MM.1S (cell line): ENCODE measurements around the gene IP6K1.

Source experiments
- DNase-seq: peaks from one replicate; pipeline ENCODE4 v3.0.0-alpha.2; 2015
- H2AFZ ChIP-seq: fragments of 300-600 bp; sonication (generic); 2 replicates; pipeline ENCODE4 v1.6.0; 2016; ENCODE audit warnings: antibody characterized with exemption, low read length
- H3F3A ChIP-seq: fragments of 300-600 bp; sonication (generic); 2 replicates; pipeline ENCODE4 v1.6.1; 2016; ENCODE audit warnings: mild to moderate bottlenecking, antibody characterized with exemption, low read length, moderate library complexity, mixed read lengths; ENCODE audit not compliant: insufficient read depth
- H3K27ac ChIP-seq: fragments of 300-600 bp; sonication (generic); 2 replicates; pipeline ENCODE4 v1.5.1; 2016; ENCODE audit warnings: mild to moderate bottlenecking, low read length
- H3K27me3 ChIP-seq: fragments of 300-600 bp; sonication (generic); replicated peaks from 2 replicates; pipeline ENCODE4 v1.6.0; 2016; ENCODE audit warnings: low read length; ENCODE audit not compliant: insufficient read depth
- H3K36me3 ChIP-seq: fragments of 300-600 bp; sonication (generic); replicated peaks from 2 replicates; pipeline ENCODE4 v1.6.1; 2016; ENCODE audit warnings: mild to moderate bottlenecking, low read length, mixed read lengths; ENCODE audit not compliant: insufficient read depth
- H3K4me1 ChIP-seq: fragments of 300-600 bp; sonication (generic); 2 replicates; pipeline ENCODE4 v1.6.1; 2016; ENCODE audit warnings: low read length, mixed read lengths
- H3K4me2 ChIP-seq: fragments of 300-600 bp; sonication (generic); 2 replicates; pipeline ENCODE4 v1.6.0; 2016; ENCODE audit warnings: low read depth, low read length
- H3K4me3 ChIP-seq: fragments of 300-600 bp; sonication (generic); 2 replicates; pipeline ENCODE4 v1.5.1; 2016; ENCODE audit warnings: low read length, mixed read lengths
- H3K79me2 ChIP-seq: fragments of 300-600 bp; sonication (generic); 2 replicates; pipeline ENCODE4 v1.6.1; 2016; ENCODE audit warnings: mixed run types, low read length, mixed read lengths
- H3K9ac ChIP-seq: fragments of 300-600 bp; sonication (generic); 2 replicates; pipeline ENCODE4 v1.6.1; 2016; ENCODE audit warnings: low read length, mixed read lengths
- H3K9me2 ChIP-seq: fragments of 300-600 bp; sonication (generic); replicated peaks from 2 replicates; pipeline ENCODE4 v1.6.1; 2016; ENCODE audit warnings: mild to moderate bottlenecking, low read length, mixed read lengths; ENCODE audit not compliant: insufficient read depth
- H3K9me3 ChIP-seq: fragments of 300-600 bp; sonication (generic); replicated peaks from 2 replicates; pipeline ENCODE4 v1.6.1; 2016; ENCODE audit warnings: mild to moderate bottlenecking, low read length, mixed read lengths; ENCODE audit not compliant: insufficient read depth
- H4K20me1 ChIP-seq: fragments of 300-600 bp; sonication (generic); 2 replicates; pipeline ENCODE4 v1.6.1; 2016; ENCODE audit warnings: mild to moderate bottlenecking, low read length, moderate library complexity, mixed read lengths; ENCODE audit not compliant: insufficient read depth
- CTCF ChIP-seq: fragments of 300-600 bp; sonication (generic); IDR thresholded peaks from 2 replicates; pipeline ENCODE4 v1.5.1; 2016; ENCODE audit warnings: antibody characterized with exemption, low read length, mixed read lengths
- EZH2 ChIP-seq: fragments of 300-600 bp; sonication (generic); optimal IDR thresholded peaks from 2 replicates; pipeline ENCODE3; 2017; ENCODE audit warnings: low read depth, mild to moderate bottlenecking, antibody characterized with exemption, low read length, mixed read lengths
- EZH2phosphoT487 ChIP-seq: fragments of 300-600 bp; sonication (generic); IDR thresholded peaks from 2 replicates; pipeline ENCODE4 v1.6.1; 2018; ENCODE audit warnings: antibody characterized with exemption, low read length

IP6K1 gene

GRCh38 chr3:49674497-49674983 lies 111.8 kb downstream of the IP6K1 start:
- H3K27ac ChIP-seq = peak overlapping the region; percentile 85; the same call in 1 of the 2 replicates
- DNase-seq = no peak

More at GRCh38 chr3:49674497-49674983, 111.8 kb downstream of the IP6K1 start:
- TF ChIP-seq EZH2 = no peak
- no peak for TF ChIP-seq EZH2phosphoT487
- no peak for TF ChIP-seq CTCF
- Histone ChIP-seq H3K4me2 (peak overlapping the region; percentile 94), H3K4me3 (peak overlapping the region; percentile 96), H3F3A (0 out of 2 replicates have a peak, but pooled peaks cover 10% of the 10 kb centered on the region), H3K9ac (peak overlapping the region; percentile 89), H3K79me2 (peaks cover 31% of the 10 kb centered on the region), H3K27me3 (no peaks in the 10 kb centered on the region), H2AFZ (peak overlapping the region; percentile 81; the same call in 1 of the 2 replicates), H3K9me2 (no peaks in the 10 kb centered on the region), H4K20me1 (no peaks in the 10 kb centered on the region), H3K9me3 (no peaks in the 10 kb centered on the region), H3K36me3 (no peaks in the 10 kb centered on the region), H3K4me1 (0 out of 2 replicates have a peak, but pooled peaks cover 3% of the 10 kb centered on the region)
